IMR-90 (cell line): ENCODE data around the gene BPI. TPM values are rescaled to one million over a fixed set of nuclear protein-coding genes. Genes with fewer than 3 reads are reported as not detected.

ENCODE experiments used
- ATAC-seq: fragments of 200-7000 bp; cut with Tn5 transposase; 2 replicates; pipeline ENCODE4 v1.9.1; 2020; ENCODE audit warnings: low read depth, mild to moderate bottlenecking, moderate library complexity
- BruUV-seq: library from RNA; stranded (reverse); fragments of 400-500 nt; replicated peaks from 2 replicates; lab custom pipeline; 2021; lab: Mats Ljungman, UMichigan
- CTCF ChIA-PET: fragments of 300-600 bp; formaldehyde crosslinking; extraction: SDS; loops from one replicate; lab custom pipeline; 2021; ENCODE audit warnings: antibody characterized with exemption; lab: Yijun Ruan, JAX
- POLR2A ChIA-PET: fragments of 300-600 bp; sonication (Branson Sonifier 250); formaldehyde crosslinking; loops from one replicate; lab custom pipeline; 2022; ENCODE audit warnings: antibody characterized with exemption; ENCODE audit not compliant: unreplicated experiment; lab: Charles Lee
- DNase-seq: peaks from one replicate; pipeline ENCODE4 v3.0.0; 2013
- H2AFZ ChIP-seq: replicated peaks from 2 replicates; pipeline ENCODE3; 2013; ENCODE audit warnings: low read length, mild to moderate bottlenecking; ENCODE audit not compliant: poor library complexity
- H2AK5ac ChIP-seq: 2 replicates; pipeline ENCODE4 v1.6.1; 2013; ENCODE audit warnings: low read depth, low read length, inconsistent platforms
- H2AK9ac ChIP-seq: replicated peaks from 2 replicates; pipeline ENCODE3; 2013; ENCODE audit warnings: mild to moderate bottlenecking, low read depth, low read length, moderate library complexity; ENCODE audit not compliant: poor library complexity
- H2BK120ac ChIP-seq: 2 replicates; pipeline ENCODE4 v1.6.1; 2013; ENCODE audit warnings: low read depth, low read length, inconsistent platforms
- H2BK15ac ChIP-seq: 3 replicates; pipeline ENCODE4 v1.6.1; 2013; ENCODE audit warnings: low read depth, low read length, inconsistent platforms
- H2BK20ac ChIP-seq: 2 replicates; pipeline ENCODE4 v1.6.1; 2013; ENCODE audit warnings: low read depth, mild to moderate bottlenecking, inconsistent platforms, low read length, moderate library complexity
- H2BK5ac ChIP-seq: 2 replicates; pipeline ENCODE4 v1.6.1; 2013; ENCODE audit warnings: mild to moderate bottlenecking, low read depth, low read length, inconsistent platforms; ENCODE audit not compliant: poor library complexity, severe bottlenecking
- H3K14ac ChIP-seq: replicated peaks from 2 replicates; pipeline ENCODE4 v1.6.1; 2013; ENCODE audit warnings: low read depth, low read length, inconsistent platforms
- H3K18ac ChIP-seq: 2 replicates; pipeline ENCODE4 v1.6.1; 2013; ENCODE audit warnings: low read depth, low read length, control low read depth
- H3K23ac ChIP-seq: 2 replicates; pipeline ENCODE4 v1.6.1; 2013; ENCODE audit warnings: low read depth, low read length, inconsistent platforms
- H3K27ac ChIP-seq: 2 replicates; pipeline ENCODE4 v1.5.1; 2013; ENCODE audit warnings: mild to moderate bottlenecking, control low read depth, low read length; ENCODE audit not compliant: insufficient read depth
- H3K27me3 ChIP-seq: 2 replicates; pipeline ENCODE4 v1.6.1; 2013; ENCODE audit warnings: low read length; ENCODE audit not compliant: control insufficient read depth, insufficient read depth
- H3K36me3 ChIP-seq: 2 replicates; pipeline ENCODE4 v1.6.1; 2013; ENCODE audit warnings: low read length, mixed read lengths; ENCODE audit not compliant: control insufficient read depth, insufficient read depth
- H3K4ac ChIP-seq: 2 replicates; pipeline ENCODE4 v1.6.1; 2013; ENCODE audit warnings: low read depth, low read length, inconsistent platforms
- H3K4me1 ChIP-seq: 2 replicates; pipeline ENCODE4 v1.6.1; 2013; ENCODE audit warnings: low read length, mixed read lengths; ENCODE audit not compliant: control insufficient read depth, insufficient read depth
- H3K4me2 ChIP-seq: 2 replicates; pipeline ENCODE4 v1.6.1; 2013; ENCODE audit warnings: low read depth, mild to moderate bottlenecking, control low read depth, low read length, moderate library complexity
- H3K4me3 ChIP-seq: 2 replicates; pipeline ENCODE4 v1.5.1; 2013; ENCODE audit warnings: low read depth, mild to moderate bottlenecking, control low read depth, low read length, moderate library complexity; ENCODE audit not compliant: insufficient read depth
- H3K56ac ChIP-seq: 2 replicates; pipeline ENCODE4 v1.6.1; 2013; ENCODE audit warnings: low read length, inconsistent platforms; ENCODE audit not compliant: insufficient read depth; ENCODE audit errors: extremely low read depth
- H3K79me1 ChIP-seq, 2 experiments: 2 replicates each; pipeline ENCODE4 v1.6.1; 2013; ENCODE audit warnings: low read length in 2 of 2, inconsistent platforms in 1 of 2, low read depth in 1 of 2
- H3K9ac ChIP-seq: 2 replicates; pipeline ENCODE4 v1.6.1; 2013; ENCODE audit warnings: low read depth, low read length, control low read depth
- H3K9me1 ChIP-seq: 2 replicates; pipeline ENCODE4 v1.6.1; 2013; ENCODE audit warnings: low read length, inconsistent platforms; ENCODE audit not compliant: insufficient read depth
- H3K9me3 ChIP-seq: 2 replicates; pipeline ENCODE4 v1.6.1; 2013; ENCODE audit warnings: low read length; ENCODE audit not compliant: control insufficient read depth, insufficient read depth
- H4K20me1 ChIP-seq: 2 replicates; pipeline ENCODE4 v1.6.1; 2013; ENCODE audit warnings: low read length, inconsistent platforms; ENCODE audit not compliant: insufficient read depth
- H4K5ac ChIP-seq: 2 replicates; pipeline ENCODE4 v1.6.1; 2013; ENCODE audit warnings: mild to moderate bottlenecking, low read depth, low read length, control low read depth
- H4K8ac ChIP-seq, 2 experiments: 2 replicates each; pipeline ENCODE4 v1.6.1; 2013; ENCODE audit warnings: low read depth in 2 of 2, low read length in 2 of 2, control low read depth in 1 of 2, inconsistent platforms in 1 of 2
- H4K91ac ChIP-seq: 2 replicates; pipeline ENCODE4 v1.6.1; 2013; ENCODE audit warnings: low read depth, low read length, inconsistent platforms; ENCODE audit not compliant: insufficient read depth
- BHLHE40 ChIP-seq: fragments of 150-350 bp; IDR thresholded peaks from 2 replicates; pipeline ENCODE4 v1.6.1; 2016; ENCODE audit warnings: mild to moderate bottlenecking, low read depth, low read length
- CEBPB ChIP-seq: IDR thresholded peaks from 2 replicates; pipeline ENCODE4 v1.6.1; 2012; ENCODE audit warnings: low read depth, low read length, improper control_type of control experiment
- CHD1 ChIP-seq: IDR thresholded peaks from 2 replicates; pipeline ENCODE4 v1.6.1; 2012; ENCODE audit warnings: low read depth, low read length, improper control_type of control experiment
- CTCF ChIP-seq: conservative IDR thresholded peaks from 2 replicates; pipeline ENCODE4 v1.5.1; 2012; ENCODE audit warnings: mild to moderate bottlenecking, low read depth, low read length, improper control_type of control experiment
- FOS ChIP-seq: fragments of 150-350 bp; IDR thresholded peaks from 2 replicates; pipeline ENCODE4 v1.6.1; 2016; ENCODE audit warnings: low read depth, low read length
- MAFK ChIP-seq: IDR thresholded peaks from 2 replicates; pipeline ENCODE4 v1.6.1; 2012; ENCODE audit warnings: low read depth, low read length, improper control_type of control experiment
- MAZ ChIP-seq: IDR thresholded peaks from 2 replicates; pipeline ENCODE4 v1.6.1; 2012; ENCODE audit warnings: low read depth, mild to moderate bottlenecking, low read length, improper control_type of control experiment, moderate library complexity, borderline replicate concordance
- POLR2A ChIP-seq: IDR thresholded peaks from 2 replicates; pipeline ENCODE4 v1.6.1; 2012; ENCODE audit warnings: mild to moderate bottlenecking, low read depth, low read length
- RAD21 ChIP-seq: IDR thresholded peaks from 2 replicates; pipeline ENCODE4 v1.6.1; 2012; ENCODE audit warnings: low read length, improper control_type of control experiment
- RCOR1 ChIP-seq: IDR thresholded peaks from 2 replicates; pipeline ENCODE4 v1.6.1; 2012; ENCODE audit warnings: mild to moderate bottlenecking, low read length, improper control_type of control experiment; ENCODE audit not compliant: insufficient replicate concordance
- RFX5 ChIP-seq: IDR thresholded peaks from 2 replicates; pipeline ENCODE4 v1.8.0; 2012; ENCODE audit warnings: low read depth, mild to moderate bottlenecking, low read length, moderate library complexity
- SMC3 ChIP-seq: fragments of 150-350 bp; IDR thresholded peaks from 2 replicates; pipeline ENCODE4 v1.6.1; 2016; ENCODE audit warnings: low read depth, mild to moderate bottlenecking, antibody characterized with exemption, low read length, moderate library complexity
- USF2 ChIP-seq: fragments of 150-350 bp; IDR thresholded peaks from 2 replicates; pipeline ENCODE4 v1.6.1; 2017; ENCODE audit warnings: mild to moderate bottlenecking, antibody characterized with exemption, low read length, low read depth
- WGBS, 2 experiments: methylation state at CpG; one replicate each; pipeline versions ENCODE4 v1.1.5 to v1.1.7; 2013; ENCODE audit warnings: missing lambda C conversion rate in 2 of 2; ENCODE audit not compliant: insufficient read length in 1 of 2; ENCODE audit errors: extremely low coverage in 2 of 2; 5-methylcytosine and 5-hydroxymethylcytosine counted together
- dilution Hi-C: fragments of 300-500 bp; cut with HindIII; formaldehyde crosslinking; loops from one replicate; pipeline ENCODE4 v1.14.3; 2018; ENCODE audit warnings: low sequenced_read_pairs; ENCODE audit not compliant: unreplicated experiment
- in situ Hi-C: fragments of 300-500 bp; cut with MboI; formaldehyde crosslinking; loops from 3 replicates; pipeline ENCODE4 v1.14.3; 2019; ENCODE audit warnings: low sequenced_read_pairs, inconsistent platforms, mixed read lengths
- intact Hi-C: fragments of 100-400 bp; cut with micrococcal nuclease; formaldehyde crosslinking; loops from 2 replicates; pipeline ENCODE4 v1.10.0; 2022
- polyA plus RNA-seq, 3 experiments: library from polyadenylated mRNA; depleted of rRNA; stranded (reverse); fragments of >200 nt; gene quantifications; 2 replicates each; pipeline ENCODE4 v1.2.3, GENCODE V29; 2012; ENCODE audit warnings: low replicate concordance in 1 of 3
- total RNA-seq: library from RNA; depleted of rRNA; stranded (reverse); fragments of >200 nt; gene quantifications from 2 replicates; pipeline ENCODE4 v1.2.3, GENCODE V29; 2012

BPI gene
- total and polyA plus RNA-seq, 2 of the 4 experiments (the other 2 are of a cell fraction), result 0.05 TPM; not detected in 1

GRCh38 chr20:38304845-38305447 lies 990 bp downstream of the BPI start:
- H3K9ac ChIP-seq, result no peak overlapping the region
- no peak overlapping the region for H3K18ac ChIP-seq
- H2BK5ac ChIP-seq, result no peak overlapping the region
- ATAC-seq (peak; percentile 86), DNase-seq (peak; percentile 38)
- H3K4me3 ChIP-seq, result no peak overlapping the region
- peaks cover 7% of the 10 kb centered on the region; the same call in 1 of the 2 replicates for H3K9me3 ChIP-seq
- H2BK20ac ChIP-seq, result no peak overlapping the region
- no TSS peak for BruUV-seq
- WGBS, 2 experiments, result 38% methylated on average over 5 of the region's 8 CpGs; no CpG with 5 or more reads in 1 of the 2 experiments
- TF ChIP-seq RAD21 (peak; percentile 70), MAFK (no peak), POLR2A (no peak), BHLHE40 (peak; percentile 27; the same call in 1 of the 2 replicates), MAZ (no peak; the same call in 1 of the 2 replicates), RCOR1 (no peak), FOS (no peak), CHD1 (no peak), SMC3 (peak; percentile 65), USF2 (no peak), RFX5 (no peak), CEBPB (no peak), CTCF (peak; percentile 61)
- no peak overlapping the region for H3K56ac ChIP-seq
- no peak overlapping the region for H3K27ac ChIP-seq
- H2BK120ac ChIP-seq, result no peak overlapping the region
- H3K9me1 ChIP-seq, result 0 out of 2 replicates have a peak, but pooled peaks cover 1% of the 10 kb centered on the region
- H4K5ac ChIP-seq, result no peak overlapping the region
- no peak overlapping the region for H4K91ac ChIP-seq
- no peaks in the 10 kb centered on the region for H3K79me1 ChIP-seq
- CTCF ChIA-PET, result interaction anchor here (0.7 to 1.0 kb wide), 2 partner anchors 70 to 76 kb away, joined by 3 to 7 read pairs; no protein-coding TSS in a partner anchor
- H4K8ac ChIP-seq, result no peak overlapping the region
- peaks cover 21% of the 10 kb centered on the region for H3K27me3 ChIP-seq
- no peak overlapping the region for H2AK9ac ChIP-seq
- no peak overlapping the region for H3K23ac ChIP-seq
- no peaks in the 10 kb centered on the region for H4K20me1 ChIP-seq
- H3K4ac ChIP-seq, result no peak overlapping the region
- in situ Hi-C loops, result loop anchor here (5.0 to 10.0 kb wide), 2 partner anchors 68 to 240 kb away; no protein-coding TSS in a partner anchor
- dilution Hi-C loops, result no loop called here
- H2AK5ac ChIP-seq, result no peak overlapping the region
- H3K4me1 ChIP-seq, result no peaks in the 10 kb centered on the region
- H3K36me3 ChIP-seq, result no peaks in the 10 kb centered on the region
- no peak overlapping the region for H3K4me2 ChIP-seq
- intact Hi-C loops, result loop anchor here (1.0 kb wide), 1 partner anchor 76 kb away; no protein-coding TSS in a partner anchor
- no peak overlapping the region for H2BK15ac ChIP-seq
- no peak overlapping the region for H2AFZ ChIP-seq
- POLR2A ChIA-PET, result no interaction called here
- H3K14ac ChIP-seq, result no peak overlapping the region
